NCI-H460 (cell line): Measurements from ENCODE around the gene PALS1. TPM values are rescaled to one million over a fixed set of nuclear protein-coding genes. Genes with fewer than 3 reads are reported as not detected.
"Not testable (repeated sequence)": the region's sequence is repeated elsewhere in the genome, so short reads cannot be mapped to it uniquely, and the experiment has no call there.

Source experiments
- DNase-seq: peaks from one replicate; pipeline ENCODE4 v3.0.0-alpha.2; 2016; ENCODE audit warnings: low read depth; ENCODE audit errors: extremely low read depth
- total RNA-seq: library from RNA; depleted of rRNA; stranded (reverse); fragments of >200 nt; shearing (Covaris generic); gene quantifications from 2 replicates; pipeline ENCODE4 v1.2.3, GENCODE V29; 2014; rRNA removed

PALS1 gene
- total RNA-seq, 1 experiment from 2014 or later, result 18.3 TPM

DNA sequence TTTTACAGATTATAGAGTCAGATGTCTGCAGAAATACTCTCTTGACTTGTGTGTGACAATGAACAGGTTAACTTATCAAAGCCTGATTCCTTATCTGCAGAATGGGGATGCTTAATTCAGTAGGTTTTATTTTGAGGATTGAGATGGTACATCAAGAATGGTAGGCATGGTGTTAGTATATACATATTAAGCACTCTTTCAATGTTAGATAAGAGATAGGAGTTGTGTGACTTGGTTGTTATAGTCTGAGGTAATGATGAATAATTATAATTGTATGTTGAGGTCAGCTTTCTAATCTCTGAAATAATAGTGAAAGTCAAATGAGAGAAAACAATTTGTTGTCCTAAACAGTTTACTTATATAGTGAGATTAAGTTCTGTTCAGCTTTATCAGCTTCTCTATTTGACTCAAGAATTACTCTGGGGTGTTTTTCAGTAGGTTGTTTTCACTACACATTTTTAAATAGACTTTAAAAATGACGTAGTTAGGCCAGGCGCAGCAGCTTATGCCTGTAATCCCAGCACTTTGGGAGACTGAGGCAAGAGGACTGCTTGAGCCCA is 11.9 kb downstream of the PALS1 start:
- DNase-seq, result no peak

GRCh38 chr14:67257906-67258305 is 16.7 kb downstream of the PALS1 start:
- DNase-seq, result no peak

DNA sequence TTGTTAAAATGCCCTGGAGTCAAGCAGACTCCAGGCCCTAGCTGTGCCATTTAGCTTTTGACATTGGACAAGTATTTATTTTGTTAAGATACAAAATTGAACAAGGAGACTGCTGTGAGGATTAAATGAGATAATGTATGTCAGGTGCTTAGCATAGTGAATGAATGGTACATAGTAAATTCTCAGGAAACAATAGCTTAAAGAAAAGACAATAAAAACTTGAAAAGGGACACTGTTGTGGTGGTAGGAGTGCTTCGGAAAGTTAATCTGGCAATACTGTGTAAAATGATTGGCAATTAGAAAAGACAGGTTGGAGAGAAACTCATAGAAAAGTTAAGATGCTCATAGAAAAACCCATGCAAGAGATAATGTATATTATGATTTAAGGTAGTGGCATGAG is 19.7 kb downstream of the PALS1 start:
- no peak for DNase-seq

DNA sequence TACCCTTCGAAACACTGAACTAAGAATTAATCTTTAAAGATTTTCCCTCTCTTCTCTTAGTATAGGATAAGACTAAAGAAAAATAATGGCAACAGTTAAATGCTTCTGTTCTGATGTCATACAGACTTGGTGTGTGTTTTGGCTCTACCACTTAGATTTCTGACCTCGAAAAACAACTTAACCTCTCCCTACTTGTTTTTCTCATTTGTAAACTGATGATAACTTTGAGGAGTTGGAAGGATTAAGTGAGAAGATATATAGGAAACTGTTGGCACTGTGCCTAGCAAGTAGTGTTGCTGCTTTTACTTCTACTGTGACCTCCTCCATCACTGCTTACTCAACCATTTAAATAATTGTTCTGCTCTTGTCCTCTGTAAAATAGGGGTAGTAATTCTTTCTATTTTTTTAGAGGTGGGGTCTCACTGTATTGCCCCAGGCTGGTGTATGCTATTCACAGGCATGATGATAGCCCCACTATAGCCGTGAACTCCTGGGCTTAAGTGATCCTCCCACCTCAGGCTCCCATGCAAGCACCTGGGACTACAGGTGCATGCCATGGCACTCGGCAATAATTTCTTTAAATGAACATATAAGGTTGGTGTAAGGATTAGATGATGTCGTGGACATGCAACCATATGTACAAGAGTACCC is 22.4 kb downstream of the PALS1 start:
- DNase-seq, result no peak

- no peak for DNase-seq
These were observed 23.9 kb downstream of the PALS1 start for GRCh38 chr14:67265131-67265530.

DNA sequence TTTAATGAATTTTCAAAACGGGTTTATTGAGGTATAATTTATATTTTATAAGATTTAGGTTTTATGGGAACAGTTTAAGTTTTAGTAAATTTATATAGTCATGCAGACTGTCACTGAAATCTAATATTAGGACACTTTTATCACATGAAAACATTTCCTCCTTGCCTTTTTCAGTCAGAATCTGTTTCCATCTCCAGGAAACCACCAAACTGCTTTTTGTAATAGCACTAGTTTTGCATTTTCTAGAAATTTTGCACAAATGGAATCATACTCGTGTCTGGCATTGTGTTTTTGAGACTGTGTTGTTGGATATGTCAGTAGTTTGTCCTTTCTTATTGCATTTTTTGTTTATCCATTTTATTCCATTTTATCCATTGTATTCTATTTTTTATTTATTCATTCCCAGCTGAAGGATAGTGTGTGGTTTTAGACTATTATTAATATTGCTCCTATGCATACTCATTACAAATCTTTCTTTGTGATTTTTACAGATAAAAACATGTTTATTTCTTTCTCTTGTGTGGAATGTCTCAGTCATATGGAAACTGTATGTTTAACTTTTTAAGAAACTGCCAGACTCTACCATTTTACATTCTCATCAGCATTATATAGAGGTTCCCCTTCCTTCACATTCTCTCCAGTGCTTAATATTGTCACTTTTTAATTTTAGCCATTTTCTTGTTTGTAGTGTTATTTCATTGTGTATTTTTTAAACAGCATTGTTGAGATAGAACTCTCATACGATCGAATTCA is 26.5 kb downstream of the PALS1 start:
- DNase-seq, result no peak

DNA sequence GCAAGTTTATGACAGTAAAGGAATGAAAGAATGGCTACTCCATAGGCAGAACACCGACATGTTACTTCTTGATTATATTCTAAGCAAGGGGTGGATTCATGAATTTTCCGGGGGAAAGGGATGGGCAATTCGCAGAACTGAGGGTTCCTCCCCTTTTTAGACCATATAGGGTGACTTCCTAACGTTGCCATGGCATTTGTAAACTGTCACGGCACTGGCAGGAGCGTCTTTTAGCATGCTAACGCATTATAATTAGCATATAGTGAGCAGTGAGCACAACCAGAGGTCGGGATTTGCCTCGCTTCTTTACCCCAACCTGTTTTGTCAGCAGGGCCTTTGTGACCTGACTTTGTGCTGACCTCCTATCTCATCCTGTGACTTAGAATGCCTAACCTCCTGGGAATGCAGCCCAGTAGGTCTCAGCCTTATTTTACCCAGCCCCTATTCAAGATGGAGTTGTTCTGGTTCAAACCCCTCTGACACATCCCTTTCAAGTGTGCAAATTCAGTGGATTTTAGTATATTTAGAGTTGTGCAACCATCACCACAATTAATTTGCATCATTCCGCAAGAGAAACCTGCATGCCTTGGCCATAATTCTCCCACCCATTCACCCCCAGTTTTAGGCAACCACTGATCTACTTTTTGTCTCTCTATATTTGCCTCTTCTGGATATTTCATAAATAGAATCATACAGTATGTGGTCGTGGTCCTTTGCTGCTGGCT is 27.4 kb downstream of the PALS1 start:
- DNase-seq, result no peak

DNA sequence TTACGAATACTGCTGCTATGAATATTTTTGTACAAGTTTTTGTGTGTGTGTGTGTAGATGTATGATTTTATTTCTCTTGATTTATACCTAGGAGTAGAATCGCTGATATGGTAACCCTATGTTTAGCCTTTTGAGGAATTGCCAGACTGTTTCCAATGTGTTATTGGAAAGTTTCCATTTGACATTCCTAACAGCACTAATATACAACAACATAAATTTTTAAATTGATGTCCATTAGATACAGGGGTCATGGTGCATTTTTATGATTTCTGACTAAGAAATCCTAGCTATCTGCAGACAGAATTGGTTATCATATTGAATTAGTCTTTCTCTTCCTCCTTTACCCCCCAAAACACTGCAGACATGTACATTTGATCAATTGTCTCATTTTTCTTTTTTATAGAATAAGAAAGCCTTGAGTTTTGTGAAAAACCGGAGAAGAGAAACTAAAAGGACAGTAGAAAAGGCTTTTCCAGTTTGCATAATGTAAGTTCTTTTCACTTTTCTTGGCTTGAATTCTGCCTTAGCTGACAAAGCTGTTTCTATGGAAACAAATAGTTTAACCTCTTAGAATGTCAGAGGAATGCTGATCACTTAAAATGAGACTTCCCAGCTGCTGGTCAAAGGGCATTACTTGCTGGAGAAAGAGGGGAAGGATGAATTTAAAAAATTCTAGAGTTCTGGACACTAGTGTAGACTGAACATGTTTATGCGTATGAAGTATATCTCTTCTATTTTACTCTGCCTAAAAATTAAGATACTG is 28.2 kb downstream of the PALS1 start:
- no peak for DNase-seq

DNA sequence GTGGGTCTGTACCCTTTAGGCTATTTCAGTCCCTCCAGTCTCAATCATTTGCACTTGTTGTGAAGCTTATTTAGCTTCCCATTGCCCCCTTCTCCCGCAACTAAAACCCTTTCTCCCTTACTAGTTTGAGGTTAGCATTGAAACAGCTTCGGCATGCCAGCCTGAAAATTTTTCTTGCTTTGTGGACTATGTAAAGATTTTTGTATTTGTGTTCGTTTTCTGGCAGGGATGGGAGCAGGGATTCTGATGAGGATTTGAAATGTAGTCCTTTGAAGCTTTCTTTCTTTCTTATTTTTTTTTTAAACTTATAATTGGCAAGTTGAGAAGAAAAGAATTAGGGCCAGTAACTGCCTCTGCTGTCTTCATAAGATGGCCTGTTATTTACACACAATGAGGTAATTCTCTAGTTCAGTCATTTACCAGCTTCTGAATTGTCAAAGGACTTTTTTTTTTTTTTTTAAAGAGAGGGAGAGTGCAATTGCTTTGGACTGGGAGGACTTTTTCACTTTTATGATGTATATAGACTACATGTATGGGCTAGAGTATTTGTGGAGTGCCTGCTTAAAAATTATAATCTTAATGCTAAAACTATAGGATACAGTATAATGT is 29.0 kb downstream of the PALS1 start:
- DNase-seq, result no peak

DNA sequence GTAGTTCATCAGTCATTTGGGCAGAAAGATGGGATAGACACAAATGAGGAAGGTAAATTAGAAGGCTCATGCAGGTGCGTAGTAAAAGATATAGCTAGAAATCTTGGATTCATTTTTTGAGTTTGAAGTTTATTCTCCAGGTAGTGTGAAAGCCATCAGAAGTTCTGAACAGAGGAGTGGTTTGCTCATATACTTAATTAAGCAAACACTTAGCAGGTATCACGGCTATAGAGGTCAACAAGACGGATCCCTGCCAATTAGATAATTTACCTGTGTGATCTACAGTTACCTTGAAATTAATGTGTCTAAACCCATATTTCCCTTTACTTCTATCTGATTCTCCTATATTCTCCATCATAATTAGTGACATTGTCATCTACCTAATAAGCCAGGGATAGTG is 29.7 kb downstream of the PALS1 start:
- DNase-seq, result no peak

DNA sequence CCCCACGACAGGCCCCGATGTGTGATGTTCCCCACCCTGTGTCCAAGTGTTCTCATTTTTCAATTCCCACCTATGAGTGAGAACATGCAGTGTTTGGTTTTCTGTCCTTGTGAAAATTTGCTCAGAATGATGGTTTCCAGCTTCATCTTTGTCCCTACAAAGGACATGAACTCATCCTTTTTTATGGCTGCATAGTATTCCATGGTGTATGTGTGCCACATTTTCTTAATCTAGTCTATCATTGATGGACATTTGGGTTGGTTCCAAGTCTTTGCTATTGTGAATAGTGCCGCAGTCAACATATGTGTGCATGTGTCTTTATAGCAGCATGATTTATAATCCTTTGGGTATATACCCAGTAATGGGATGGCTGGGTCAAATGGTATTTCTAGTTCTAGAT is 32.0 kb downstream of the PALS1 start:
- DNase-seq, result not testable (repeated sequence)

- DNase-seq, result no peak
These were observed 34.9 kb downstream of the PALS1 start for GRCh38 chr14:67276131-67276530.

DNA sequence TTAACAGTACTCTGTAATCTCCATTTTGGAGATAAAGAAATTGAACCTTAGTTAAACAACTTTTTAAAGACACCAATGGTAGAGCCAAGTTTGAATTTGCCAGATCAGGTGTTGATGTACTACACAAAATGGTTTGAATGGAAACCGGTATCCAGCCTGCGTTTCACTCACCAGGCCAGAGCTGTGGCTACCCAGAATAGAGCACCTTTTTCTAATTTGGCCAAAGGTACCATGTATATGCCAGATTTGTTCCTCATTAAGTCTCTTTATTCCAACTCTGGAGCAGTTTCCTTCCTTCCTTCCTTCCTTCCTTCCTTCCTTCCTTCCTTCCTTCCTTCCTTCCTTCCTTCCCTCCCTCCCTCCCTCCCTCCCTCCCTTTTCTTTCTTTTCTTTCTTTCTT is 39.3 kb downstream of the PALS1 start:
- no peak for DNase-seq

- peak; percentile 35 for DNase-seq
These were observed 44.7 kb downstream of the PALS1 start for GRCh38 chr14:67285876-67286452.

Other genes with a start within 250 kb of the PALS1 start
- gene GARIN2, start 52.0 kb upstream of the PALS1 start, total RNA-seq, result not detected in 2 replicates
- 80.1 and 98.2 TPM in 2 replicates for gene ATP6V1D, start 118.4 kb downstream of the PALS1 start, total RNA-seq
- gene EIF2S1, start 118.9 kb downstream of the PALS1 start, total RNA-seq, result 330 and 343 TPM in 2 replicates
- gene PLEK2, start 170.7 kb downstream of the PALS1 start, total RNA-seq, result 5.9 and 7.1 TPM in 2 replicates
- 0.07 and 0.20 TPM in 2 replicates for gene TMEM229B, start 247.3 kb downstream of the PALS1 start, total RNA-seq